Activated T-helper 1 cell treated with anti-CD3 and anti-CD28 coated beads, Interleukin-2, amount 50 U/mL, for 16 hours (primary cell): ENCODE results near the gene NADK2.
A peak's percentile ranks its signal among the peaks of the same experiment; 100 is the strongest.

ENCODE experiments used
- DNase-seq, 2 donors: peaks; one replicate each; pipeline ENCODE4 v3.0.0-alpha.2; 2020; ENCODE audit warnings: low read depth in 1 of 2, low spot score in 1 of 2

Gene NADK2

GRCh38 chr5:36164461-36164860 is 77.3 kb downstream of the NADK2 start:
- no peak for DNase-seq

- DNase-seq, result no peak
Observed at GRCh38 chr5:36162810-36163486, 78.8 kb downstream of the NADK2 start.

- no peak for DNase-seq
Observed at GRCh38 chr5:36161361-36161760, 80.4 kb downstream of the NADK2 start.

- DNase-seq, result no peak
Observed at GRCh38 chr5:36160617-36161016, 81.1 kb downstream of the NADK2 start.

- DNase-seq, result no peak
Observed at GRCh38 chr5:36158144-36158543, 83.6 kb downstream of the NADK2 start.

- no peak for DNase-seq
Observed at GRCh38 chr5:36156619-36157018, 85.1 kb downstream of the NADK2 start.

GRCh38 chr5:36156121-36156601 is 85.6 kb downstream of the NADK2 start:
- DNase-seq, result no peak

GRCh38 chr5:36155291-36155690 is 86.4 kb downstream of the NADK2 start:
- no peak for DNase-seq

- no peak for DNase-seq
Observed at GRCh38 chr5:36153726-36154125, 88.0 kb downstream of the NADK2 start.

- DNase-seq, result no peak
Observed at GRCh38 chr5:36153298-36153677, 88.4 kb downstream of the NADK2 start.

GRCh38 chr5:36152324-36153297 is 89.1 kb downstream of the NADK2 start:
- DNase-seq, result no peak

GRCh38 chr5:36151434-36152323 is 90.0 kb downstream of the NADK2 start, which contains the start of the genes LMBRD2 and SKP2:
TSS of gene LMBRD2 (minus strand) at chr5:36151887. CDS start at chr5:36143349, 8,538 bp downstream.
TSS of gene SKP2 (plus strand) at chr5:36152111. CDS start at chr5:36152263, 152 bp downstream.
- DNase-seq, result peak; percentile 90 to 94

- no peak for DNase-seq
Observed at GRCh38 chr5:36150676-36151433, 90.9 kb downstream of the NADK2 start.

- DNase-seq, result no peak
Observed at GRCh38 chr5:36147681-36148080, 94.0 kb downstream of the NADK2 start.

GRCh38 chr5:36146390-36146789 is 95.3 kb downstream of the NADK2 start:
- DNase-seq, result no peak

GRCh38 chr5:36145311-36145710 is 96.4 kb downstream of the NADK2 start:
- DNase-seq, result no peak
